Activated CD4-positive, alpha-beta T cell treated with anti-CD3 and anti-CD28 coated beads for 36 hours (primary cell): ENCODE data around the gene NRGN. TPM values are rescaled to one million over a fixed set of nuclear protein-coding genes. Genes with fewer than 3 reads are reported as not detected.

Source experiments
- ATAC-seq: fragments of 200-7000 bp; cut with Tn5 transposase; one replicate; pipeline ENCODE4 v1.10.0; 2021; ENCODE audit warnings: mild to moderate bottlenecking, moderate library complexity
- CTCF ChIA-PET: fragments of 350-600 bp; sonication (Branson Sonifier 250); formaldehyde crosslinking; loops from one replicate; lab custom pipeline; 2021; ENCODE audit warnings: antibody characterized with exemption; lab: Charles Lee
- POLR2A ChIA-PET: fragments of 350-600 bp; sonication (Branson Sonifier 250); formaldehyde crosslinking; loops from one replicate; lab custom pipeline; 2021; ENCODE audit warnings: antibody characterized with exemption, inconsistent platforms; lab: Charles Lee
- DNase-seq: peaks from one replicate; pipeline ENCODE4 v3.0.0-alpha.2; 2020
- H3K27ac Mint-ChIP-seq: one replicate; pipeline ENCODE4 v1.8.0; 2021; ENCODE audit warnings: mixed read lengths
- H3K27me3 Mint-ChIP-seq: one replicate; pipeline ENCODE4 v1.8.0; 2021; ENCODE audit warnings: mixed read lengths
- H3K36me3 Mint-ChIP-seq: one replicate; pipeline ENCODE4 v1.8.0; 2021; ENCODE audit warnings: low read depth, mixed read lengths
- H3K4me1 Mint-ChIP-seq: one replicate; pipeline ENCODE4 v1.8.0; 2021; ENCODE audit warnings: mixed read lengths
- H3K4me3 Mint-ChIP-seq: one replicate; pipeline ENCODE4 v1.8.0; 2021; ENCODE audit warnings: mild to moderate bottlenecking, moderate library complexity, mixed read lengths
- H3K9me3 Mint-ChIP-seq: one replicate; pipeline ENCODE4 v1.8.0; 2021; ENCODE audit warnings: low read depth, mixed read lengths
- intact Hi-C, 2 experiments: fragments of 100-400 bp; cut with DNase I in 1 of 2; cut with micrococcal nuclease in 1 of 2; formaldehyde crosslinking; loops; one replicate each; pipeline versions ENCODE4 v1.14.2 to v1.15.1; 2022 to 2024; cut with DNase I, micrococcal nuclease
- total RNA-seq, 2 experiments: library from RNA; stranded (reverse); gene quantifications; one replicate each; pipeline ENCODE4 v1.2.3, GENCODE V29; 2021

The NRGN gene
- total RNA-seq: 10 to 100 TPM; 13.5 to 18.1 TPM

GRCh38 chr11:124739479-124740276 lies at the start of gene NRGN:
NRGN (plus strand) TSS chr11:124739942; CDS start chr11:124740085, 143 bp downstream.
- no peaks in the 10 kb centered on the region for H3K36me3 Mint-ChIP-seq
- intact Hi-C loops: loop anchor here (1.0 kb wide), 6 partner anchors 8 to 372 kb away; partner anchors contain the start of genes ESAM (in 1 of the 2), MSANTD2 (in 1 of the 2), SIAE (in 1 of the 2) and SPA17 (in 1 of the 2)
- peaks cover 2% of the 10 kb centered on the region for H3K27me3 Mint-ChIP-seq
- peak; percentile 93 for DNase-seq
- no peaks in the 10 kb centered on the region for H3K9me3 Mint-ChIP-seq
- CTCF ChIA-PET: interaction anchor here (1.2 to 3.8 kb wide), 6 partner anchors 18 to 98 kb away, joined by 4 to 20 read pairs (median 6); no protein-coding TSS in a partner anchor
- POLR2A ChIA-PET: no interaction called here
- H3K27ac Mint-ChIP-seq: peak within 1 kb of the TSS; percentile 17
- peak within 1 kb of the TSS; percentile 76 for H3K4me3 Mint-ChIP-seq
- peak; percentile 95 for ATAC-seq
- H3K4me1 Mint-ChIP-seq: peaks cover 9% of the 10 kb centered on the region

DNA sequence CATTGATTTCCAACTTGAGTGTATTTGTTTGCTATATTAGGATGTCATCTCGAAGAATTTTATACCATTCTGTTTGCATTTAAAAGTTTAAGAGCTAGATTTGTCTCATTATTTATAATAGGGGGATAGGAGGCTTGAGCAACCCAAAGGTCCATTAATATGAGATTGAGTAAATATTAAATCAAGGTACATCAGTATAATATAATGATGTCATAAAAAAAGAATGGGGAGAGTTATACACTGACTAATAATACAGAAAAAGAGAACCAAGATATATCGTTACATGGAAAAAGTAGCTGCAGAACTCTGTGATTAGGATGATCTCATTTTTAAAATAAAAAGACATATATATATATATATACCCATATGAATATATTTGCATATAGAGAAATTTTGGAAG lies 46.6 kb upstream of the NRGN start:
- DNase-seq (no peak), ATAC-seq (no peak)
- Mint-ChIP-seq H3K27me3 (no peaks in the 10 kb centered on the region), H3K27ac (no peak overlapping the region), H3K36me3 (no peaks in the 10 kb centered on the region), H3K4me1 (no peaks in the 10 kb centered on the region), H3K4me3 (no peak overlapping the region), H3K9me3 (no peaks in the 10 kb centered on the region)
- intact Hi-C loops: no loop called here
- POLR2A ChIA-PET: no interaction called here
- CTCF ChIA-PET: interaction anchor here (1.1 kb wide), 1 partner anchor 15 kb away, joined by 4 read pairs; no protein-coding TSS in a partner anchor

DNA sequence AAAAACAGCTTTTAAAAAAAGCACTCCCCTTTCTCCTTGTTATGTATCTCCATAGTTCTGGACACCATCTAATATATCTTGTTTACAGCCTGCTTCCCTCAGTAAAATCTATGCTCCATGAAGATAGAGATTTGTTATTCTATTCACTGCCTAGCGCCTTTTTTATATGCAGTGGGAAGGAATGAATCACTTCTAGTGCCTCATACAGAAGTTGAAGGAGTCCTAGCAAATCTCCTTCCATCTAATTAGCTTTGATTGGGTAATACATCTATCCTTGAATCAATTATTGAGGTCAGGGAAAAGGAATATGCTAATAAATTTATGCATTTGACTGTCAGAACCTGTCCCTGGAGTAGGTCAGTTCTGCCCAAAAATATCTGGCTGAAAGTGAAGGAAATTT lies 40.2 kb upstream of the NRGN start:
- Mint-ChIP-seq H3K27ac (no peak overlapping the region), H3K4me1 (no peaks in the 10 kb centered on the region), H3K36me3 (no peaks in the 10 kb centered on the region), H3K4me3 (no peak overlapping the region), H3K9me3 (peaks cover 3% of the 10 kb centered on the region), H3K27me3 (peaks cover 6% of the 10 kb centered on the region)
- ATAC-seq: no peak
- CTCF ChIA-PET: interaction anchor here (0.7 kb wide), 1 partner anchor 54 kb away, joined by 3 read pairs; no protein-coding TSS in a partner anchor
- intact Hi-C loops: no loop called here
- DNase-seq: no peak
- POLR2A ChIA-PET: no interaction called here

GRCh38 chr11:124700028-124700427 lies 39.7 kb upstream of the NRGN start:
- no peak overlapping the region for H3K4me3 Mint-ChIP-seq
- peaks cover 6% of the 10 kb centered on the region for H3K27me3 Mint-ChIP-seq
- DNase-seq (no peak), ATAC-seq (no peak)
- peaks cover 3% of the 10 kb centered on the region for H3K9me3 Mint-ChIP-seq
- intact Hi-C loops: no loop called here
- no peaks in the 10 kb centered on the region for H3K4me1 Mint-ChIP-seq
- no peaks in the 10 kb centered on the region for H3K36me3 Mint-ChIP-seq
- POLR2A ChIA-PET: no interaction called here
- H3K27ac Mint-ChIP-seq: no peak overlapping the region
- CTCF ChIA-PET: interaction anchor here (0.7 kb wide), 1 partner anchor 55 kb away, joined by 3 read pairs; no protein-coding TSS in a partner anchor

- Mint-ChIP-seq H3K27me3 (peaks cover 3% of the 10 kb centered on the region), H3K36me3 (peaks cover 3% of the 10 kb centered on the region), H3K27ac (no peak overlapping the region), H3K4me1 (no peaks in the 10 kb centered on the region), H3K4me3 (no peak overlapping the region), H3K9me3 (peaks cover 5% of the 10 kb centered on the region)
- ATAC-seq: no peak
- ChIA-PET CTCF (no interaction called here), POLR2A (no interaction called here)
- DNase-seq: no peak
- intact Hi-C loops: no loop called here
Observed at GRCh38 chr11:124707829-124708228, 31.9 kb upstream of the NRGN start.

DNA sequence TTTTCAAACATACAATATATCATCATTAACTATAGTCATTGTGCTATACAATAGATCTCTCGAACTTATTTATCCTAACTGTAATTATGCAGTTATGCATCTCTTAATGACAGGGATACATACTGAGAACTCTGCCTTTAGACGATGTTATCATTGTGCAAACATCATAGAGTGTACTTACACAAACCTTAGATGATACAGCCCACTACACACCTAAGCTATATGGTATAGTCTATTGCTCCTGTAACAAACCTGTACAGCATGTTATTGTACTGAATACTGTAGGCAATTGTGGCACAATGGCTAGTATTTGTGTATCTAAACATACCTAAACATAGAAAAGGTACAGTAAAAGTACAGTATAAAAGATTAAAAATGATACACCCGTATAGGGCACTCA lies 27.4 kb upstream of the NRGN start:
- CTCF ChIA-PET: no interaction called here
- POLR2A ChIA-PET: no interaction called here
- Mint-ChIP-seq H3K27me3 (peaks cover 21% of the 10 kb centered on the region), H3K4me3 (no peak overlapping the region), H3K9me3 (peaks cover 5% of the 10 kb centered on the region), H3K4me1 (peaks cover 1% of the 10 kb centered on the region), H3K36me3 (peaks cover 5% of the 10 kb centered on the region), H3K27ac (no peak overlapping the region)
- DNase-seq (no peak), ATAC-seq (no peak)
- intact Hi-C loops: no loop called here

GRCh38 chr11:124716591-124716990 lies 23.2 kb upstream of the NRGN start:
- ChIA-PET POLR2A (no interaction called here), CTCF (no interaction called here)
- Mint-ChIP-seq H3K4me1 (peaks cover 9% of the 10 kb centered on the region), H3K27me3 (peaks cover 26% of the 10 kb centered on the region), H3K27ac (no peak overlapping the region), H3K4me3 (no peak overlapping the region), H3K36me3 (peaks cover 2% of the 10 kb centered on the region), H3K9me3 (no peaks in the 10 kb centered on the region)
- intact Hi-C loops: no loop called here
- no peak for DNase-seq
- ATAC-seq: no peak

GRCh38 chr11:124717421-124717785 lies 22.3 kb upstream of the NRGN start:
- no peaks in the 10 kb centered on the region for H3K9me3 Mint-ChIP-seq
- CTCF ChIA-PET: interaction anchor here (0.6 to 1.1 kb wide), 3 partner anchors 14 to 129 kb away, joined by 3 read pairs; no protein-coding TSS in a partner anchor
- intact Hi-C loops: no loop called here
- DNase-seq (no peak), ATAC-seq (no peak)
- no peak overlapping the region for H3K27ac Mint-ChIP-seq
- POLR2A ChIA-PET: no interaction called here
- peak overlapping the region; percentile 51 for H3K4me3 Mint-ChIP-seq
- H3K4me1 Mint-ChIP-seq: peaks cover 9% of the 10 kb centered on the region
- H3K27me3 Mint-ChIP-seq: peaks cover 26% of the 10 kb centered on the region
- H3K36me3 Mint-ChIP-seq: peaks cover 2% of the 10 kb centered on the region

DNA sequence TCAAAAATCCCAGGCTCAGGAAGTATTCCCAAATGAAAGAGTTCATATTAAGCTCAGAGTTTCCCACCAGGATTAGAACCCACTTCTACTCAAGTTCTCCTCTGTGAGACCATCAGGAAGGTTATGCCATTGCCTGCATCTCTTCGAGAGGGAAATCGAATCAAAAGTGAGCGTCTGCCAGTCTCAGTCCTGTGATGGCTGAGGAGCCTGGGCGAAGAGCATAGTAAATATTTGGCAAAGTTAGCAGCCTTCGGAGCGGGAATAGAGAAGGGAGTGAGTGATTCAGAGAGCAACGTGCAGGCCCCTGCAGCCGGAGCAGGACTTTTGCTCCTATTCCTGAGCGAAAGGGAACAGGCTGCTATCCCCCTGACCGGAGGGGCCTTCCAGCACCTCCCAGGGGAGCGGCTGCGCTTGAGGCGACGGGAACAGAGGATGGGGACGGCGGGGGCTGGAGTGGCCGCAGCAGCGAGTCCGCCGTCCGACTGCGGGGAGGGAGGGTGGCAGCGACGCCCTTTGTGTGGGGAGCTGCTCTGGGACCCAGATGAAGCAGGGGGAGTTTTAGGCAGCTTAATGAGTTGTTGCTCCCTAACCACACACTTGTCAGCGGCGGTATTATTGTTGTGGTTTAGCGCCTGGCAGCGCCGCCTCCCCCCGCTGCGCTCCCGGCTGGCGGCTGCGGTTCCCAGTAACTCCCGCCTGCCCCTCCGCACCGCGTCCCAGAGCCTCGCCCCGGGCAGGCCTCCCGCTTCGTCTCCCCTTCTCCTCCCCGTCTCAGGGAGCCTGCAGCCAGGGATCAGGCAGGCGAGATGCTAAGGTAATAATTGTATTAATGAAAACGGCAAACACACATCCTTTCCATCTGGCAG lies 21.7 kb upstream of the NRGN start:
- ATAC-seq (peak; percentile 55), DNase-seq (peak; percentile 38)
- H3K9me3 Mint-ChIP-seq: no peaks in the 10 kb centered on the region
- peaks cover 13% of the 10 kb centered on the region for H3K4me1 Mint-ChIP-seq
- ChIA-PET POLR2A (no interaction called here), CTCF (interaction anchor here (0.6 to 1.1 kb wide), 3 partner anchors 13 to 129 kb away, joined by 3 read pairs; no protein-coding TSS in a partner anchor)
- intact Hi-C loops: no loop called here
- no peak overlapping the region for H3K27ac Mint-ChIP-seq
- peaks cover 2% of the 10 kb centered on the region for H3K36me3 Mint-ChIP-seq
- H3K27me3 Mint-ChIP-seq: peaks cover 31% of the 10 kb centered on the region
- H3K4me3 Mint-ChIP-seq: peak overlapping the region; percentile 51

- intact Hi-C loops: no loop called here
- POLR2A ChIA-PET: no interaction called here
- H3K4me1 Mint-ChIP-seq: peaks cover 13% of the 10 kb centered on the region
- H3K27ac Mint-ChIP-seq: no peak overlapping the region
- DNase-seq (no peak), ATAC-seq (no peak)
- H3K9me3 Mint-ChIP-seq: no peaks in the 10 kb centered on the region
- CTCF ChIA-PET: no interaction called here
- H3K4me3 Mint-ChIP-seq: no peak overlapping the region
- H3K36me3 Mint-ChIP-seq: peaks cover 2% of the 10 kb centered on the region
- peaks cover 32% of the 10 kb centered on the region for H3K27me3 Mint-ChIP-seq
Observed at GRCh38 chr11:124718801-124719200, 20.9 kb upstream of the NRGN start.

DNA sequence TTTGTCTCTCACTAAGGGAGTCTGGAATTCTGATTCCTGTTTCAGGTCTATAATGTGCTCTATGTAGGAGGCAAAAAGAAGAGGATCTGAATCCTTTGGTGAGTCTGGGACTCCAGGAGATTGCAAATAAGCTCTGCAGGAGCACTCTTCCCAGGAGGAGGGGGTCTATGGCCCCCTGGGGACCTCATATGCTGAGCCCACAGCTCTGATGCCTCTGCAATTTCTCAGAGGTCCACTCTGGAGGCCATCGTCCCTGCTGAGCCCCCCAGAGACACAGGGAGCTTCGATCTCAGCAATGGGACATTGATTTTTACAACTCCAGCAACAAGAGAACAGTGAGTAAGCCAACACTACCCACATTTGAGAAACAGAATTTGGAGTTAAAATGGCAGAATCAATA lies 20.2 kb upstream of the NRGN start:
- no peak for DNase-seq
- H3K4me1 Mint-ChIP-seq: peaks cover 13% of the 10 kb centered on the region
- POLR2A ChIA-PET: no interaction called here
- CTCF ChIA-PET: interaction anchor here (1.2 to 1.6 kb wide), 2 partner anchors 22 to 146 kb away, joined by 3 to 4 read pairs; partner anchors contain the start of gene ROBO3
- peaks cover 2% of the 10 kb centered on the region for H3K36me3 Mint-ChIP-seq
- H3K9me3 Mint-ChIP-seq: no peaks in the 10 kb centered on the region
- no peak overlapping the region for H3K27ac Mint-ChIP-seq
- no peak for ATAC-seq
- no peak overlapping the region for H3K4me3 Mint-ChIP-seq
- H3K27me3 Mint-ChIP-seq: peaks cover 30% of the 10 kb centered on the region
- intact Hi-C loops: no loop called here
